Liver (tissue), 2 donors: ENCODE data around the gene ADCY9.

Experiments used
- RAD21 ChIP-seq, 2 donors: IDR thresholded peaks; 2 replicates each; pipeline ENCODE4 v1.6.1; 2016; ENCODE audit warnings: antibody characterized with exemption in 2 of 2, mild to moderate bottlenecking in 2 of 2
- TAF1 ChIP-seq: conservative IDR thresholded peaks from 2 replicates; pipeline ENCODE4 v1.6.1; 2016; ENCODE audit warnings: antibody characterized with exemption, mild to moderate bottlenecking
- TF ChIP-seq, protein P1 (sequence below): IDR thresholded peaks from 2 replicates; pipeline ENCODE4 v1.6.1; 2016; ENCODE audit warnings: antibody characterized with exemption
- donor health status: healthy.

DNA sequence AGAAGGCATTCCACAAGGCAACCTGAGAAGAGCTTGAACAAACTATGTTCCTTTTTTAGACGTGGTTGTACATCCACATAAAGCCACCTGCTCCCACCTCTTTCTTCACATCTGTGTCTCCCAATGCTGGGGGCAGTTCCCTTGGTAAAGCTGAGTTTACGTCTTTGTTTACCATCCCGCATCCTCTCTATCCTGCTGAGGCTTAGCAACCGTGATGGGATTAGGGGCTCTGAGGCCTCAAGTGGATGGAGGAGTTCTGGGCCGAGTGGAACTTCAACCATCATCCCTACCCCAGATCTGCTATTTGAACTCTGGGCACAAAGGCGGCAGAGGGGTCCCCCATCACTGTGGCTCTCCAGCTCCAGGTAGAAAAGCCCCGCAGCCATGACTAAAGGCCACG lies 141.5 kb downstream of the ADCY9 start:
- TF ChIP-seq, protein P1, sequence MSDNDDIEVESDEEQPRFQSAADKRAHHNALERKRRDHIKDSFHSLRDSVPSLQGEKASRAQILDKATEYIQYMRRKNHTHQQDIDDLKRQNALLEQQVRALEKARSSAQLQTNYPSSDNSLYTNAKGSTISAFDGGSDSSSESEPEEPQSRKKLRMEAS, result no peak
- TF ChIP-seq RAD21 (IDR thresholded peaks at IDR 0.05) (no peak), TAF1 (no peak)
